K562 (cell line): ENCODE results near the gene RXYLT1. TPM values are rescaled to one million over a fixed set of nuclear protein-coding genes. Genes with fewer than 3 reads are reported as not detected.

Experiments used
- ATAC-seq: fragments of 200-7000 bp; cut with Tn5 transposase; 3 replicates; pipeline ENCODE4 v1.9.1; 2020; ENCODE audit warnings: moderate library complexity
- BruUV-seq: library from RNA; stranded (reverse); fragments of 400-500 nt; replicated peaks from 2 replicates; lab custom pipeline; 2021; lab: Mats Ljungman, UMichigan
- CTCF ChIA-PET: fragments of 300-600 bp; formaldehyde crosslinking; extraction: SDS; loops from one replicate; lab custom pipeline; 2021; ENCODE audit warnings: low intra/inter-chr PET ratio; lab: Yijun Ruan, JAX
- POLR2A ChIA-PET: fragments of 300-600, 350-650 bp; sonication (Branson Sonifier 250); formaldehyde crosslinking; extraction: SDS; loops from one replicate; lab custom pipeline; 2021; ENCODE audit warnings: antibody characterized with exemption, inconsistent platforms; lab: Yijun Ruan, JAX
- DNase-seq, 4 experiments: peaks; one replicate each; pipeline versions ENCODE4 v3.0.0 to v3.0.0-alpha.2; 2011 to 2018; ENCODE audit warnings: low spot score in 3 of 4, mixed read lengths in 3 of 4; ENCODE audit errors: extremely low read depth in 1 of 4
- FAIRE-seq: peaks from 2 replicates; lab custom pipeline; 2011; peaks lifted over from hg19 to GRCh38; lab: Jason Lieb, UNC
- H2AFZ ChIP-seq: 2 replicates; pipeline ENCODE4 v1.6.0; 2011; ENCODE audit warnings: low read depth, low read length, control low read depth, inconsistent platforms
- H3K27ac ChIP-seq: fragments of 200-600 bp; 3 replicates; pipeline ENCODE4 v1.8.0; 2011; ENCODE audit warnings: low read depth, mild to moderate bottlenecking, control low read depth, inconsistent platforms, low read length, moderate library complexity, mixed read lengths; ENCODE audit errors: extremely low read depth
- H3K27me3 ChIP-seq, 2 experiments: fragments of 300-600 bp in 1 of 2; 2 replicates in 1 of 2; 3 replicates in 1 of 2; pipeline versions ENCODE4 v1.6.0 to v1.8.0; 2011; ENCODE audit warnings: inconsistent platforms in 2 of 2, low read length in 2 of 2, mild to moderate bottlenecking in 1 of 2, mixed read lengths in 1 of 2, moderate library complexity in 1 of 2; ENCODE audit not compliant: control insufficient read depth in 2 of 2, insufficient read depth in 2 of 2
- H3K36me3 ChIP-seq: fragments of 300-600 bp; 3 replicates; pipeline ENCODE4 v1.8.0; 2011; ENCODE audit warnings: mild to moderate bottlenecking, low read length, inconsistent platforms; ENCODE audit not compliant: control insufficient read depth, insufficient read depth
- H3K4me1 ChIP-seq, 2 experiments: fragments of 200-600 bp in 1 of 2; replicated peaks in 1 of 2; 2 replicates in 1 of 2; 3 replicates in 1 of 2; pipeline versions ENCODE4 v1.5.1 to v1.8.0; 2011; ENCODE audit warnings: inconsistent platforms in 2 of 2, low read length in 2 of 2, mild to moderate bottlenecking in 1 of 2, mixed read lengths in 1 of 2, moderate library complexity in 1 of 2; ENCODE audit not compliant: control insufficient read depth in 2 of 2, insufficient read depth in 2 of 2
- H3K4me2 ChIP-seq: 2 replicates; pipeline ENCODE4 v1.6.1; 2011; ENCODE audit warnings: low read length, control low read depth, inconsistent platforms, mixed read lengths; ENCODE audit not compliant: insufficient read depth
- H3K4me3 ChIP-seq: fragments of 200-600 bp; sonication (generic), shearing (Covaris generic); 2 replicates; pipeline ENCODE4 v1.5.1; 2016; ENCODE audit warnings: control low read depth, inconsistent platforms
- H3K79me2 ChIP-seq: fragments of 200-600 bp; 3 replicates; pipeline ENCODE4 v1.8.0; 2011; ENCODE audit warnings: low read length, inconsistent platforms; ENCODE audit not compliant: control insufficient read depth, insufficient read depth
- H3K9ac ChIP-seq, 2 experiments: 2 replicates each; pipeline versions ENCODE4 v1.6.0 to v1.6.1; 2011; ENCODE audit warnings: low read depth in 2 of 2, low read length in 2 of 2, control low read depth in 1 of 2, inconsistent platforms in 1 of 2, mild to moderate bottlenecking in 1 of 2, mixed read lengths in 1 of 2; ENCODE audit not compliant: insufficient read depth in 1 of 2
- H3K9me1 ChIP-seq: one replicate; pipeline ENCODE4 v1.6.0; 2011; ENCODE audit warnings: inconsistent platforms, mild to moderate bottlenecking, low read length, moderate library complexity; ENCODE audit not compliant: control insufficient read depth, insufficient read depth
- H3K9me3 ChIP-seq: replicated peaks from 2 replicates; pipeline ENCODE4 v1.5.1; 2011; ENCODE audit warnings: low read depth, low read length, inconsistent platforms; ENCODE audit not compliant: control insufficient read depth, insufficient read depth
- H4K20me1 ChIP-seq: replicated peaks from 2 replicates; pipeline ENCODE4 v1.6.1; 2011; ENCODE audit warnings: low read length, inconsistent platforms, mixed read lengths; ENCODE audit not compliant: control insufficient read depth, insufficient read depth
- EGR1 ChIP-seq: fragments of 450-650 bp; conservative IDR thresholded peaks from 2 replicates; pipeline ENCODE4 v1.6.1; 2017; ENCODE audit warnings: mild to moderate bottlenecking
- ZNF280A ChIP-seq: fragments of 450-650 bp; IDR thresholded peaks from 2 replicates; pipeline ENCODE4 v1.6.1; 2018; ENCODE audit warnings: mild to moderate bottlenecking, low read depth; ENCODE audit not compliant: partially characterized antibody
- ZNF512 ChIP-seq: IDR thresholded peaks from 2 replicates; pipeline ENCODE4 v1.6.1; 2016; ENCODE audit warnings: missing genetic modification characterization, missing compliant biosample characterization
- WGBS: fragments of 100-300 bp; shearing (Covaris generic); methylation state at CpG from one replicate; pipeline ENCODE4 v1.1.6; 2016; ENCODE audit warnings: low coverage, mixed read lengths; ENCODE audit not compliant: insufficient coverage; ENCODE audit errors: missing lambda C conversion rate; 5-methylcytosine and 5-hydroxymethylcytosine counted together
- in situ Hi-C: fragments of 300-500 bp; cut with MboI; formaldehyde crosslinking; loops from 4 replicates; pipeline ENCODE4 v1.15.0; 2018; ENCODE audit warnings: inconsistent platforms, mixed read lengths
- intact Hi-C: fragments of 100-400 bp; cut with micrococcal nuclease; formaldehyde crosslinking; loops from 2 replicates; pipeline ENCODE4 v1.14.2; 2022
- polyA plus RNA-seq, 8 experiments: library from polyadenylated mRNA; depleted of rRNA in 4 of 8; stranded (reverse) in 5 of 8; unstranded in 3 of 8; fragments of >200 nt; fragmentation: Nextera tagmentation in 2 of 8; fragmentation: Illumina TruSeq in 1 of 8; extraction: Ambion mirVana in 2 of 8; extraction: Trizol in 1 of 8; gene quantifications; 2 replicates each; pipeline versions ENCODE4 v1.2.1 to v1.2.3, GENCODE V29; 2011 to 2014; ENCODE audit warnings: inconsistent platforms in 1 of 8, missing spikeins in 1 of 8
- total RNA-seq, 7 experiments: library from RNA; depleted of rRNA in 6 of 7; stranded (reverse); fragments of >200 nt in 6 of 7; fragmentation: Illumina TruSeq in 2 of 7; extraction: Trizol in 2 of 7; gene quantifications; 2 replicates each; pipeline versions ENCODE4 v1.2.1 to v1.2.3, GENCODE V29; 2011 to 2021; ENCODE audit warnings: low replicate concordance in 1 of 7

Gene RXYLT1
- total and polyA plus RNA-seq, 9 of the 15 experiments (the other 6 are each of a cell fraction or from before 2014, with no cell fraction given): 6.7 to 26.5 (median 20.9) TPM

GRCh38 chr12:63843254-63843720, 63.6 kb downstream of the RXYLT1 start:
- peak overlapping the region; percentile 87 for H3K4me2 ChIP-seq
- peak overlapping the region; percentile 50 for H3K4me3 ChIP-seq
- ChIA-PET CTCF (interaction anchor here (2.3 kb wide), 1 partner anchor 412 kb away, joined by 15 read pairs; no protein-coding TSS in a partner anchor), POLR2A (interaction anchor here (1.0 kb wide), 1 partner anchor 12 kb away, joined by 3 read pairs; no protein-coding TSS in a partner anchor)
- H3K9ac ChIP-seq: peak overlapping the region in 1 of 2 experiments; percentile 88; a peak in 2 of 4 replicates
- intact Hi-C loops: loop anchor here (1.0 to 10.0 kb wide), 2 partner anchors 112 to 413 kb away; no protein-coding TSS in a partner anchor
- FAIRE-seq (no peak), ATAC-seq (no peak), DNase-seq (no peak)
- peaks cover 25% of the 10 kb centered on the region in 2 experiments; a peak in 4 of 5 replicates for H3K27me3 ChIP-seq
- no peaks in the 10 kb centered on the region for H3K9me1 ChIP-seq
- H3K27ac ChIP-seq: no peak overlapping the region
- in situ Hi-C loops: loop anchor here (25.0 kb wide), 1 partner anchor 544 kb away; the partner anchor contains the start of gene C12orf56
- 16% methylated on average over 26 of the region's 28 CpGs for WGBS
- H4K20me1 ChIP-seq: no peaks in the 10 kb centered on the region
- no peaks in the 10 kb centered on the region for H3K79me2 ChIP-seq
- no TSS peak for BruUV-seq
- H3K36me3 ChIP-seq: no peaks in the 10 kb centered on the region
- H3K9me3 ChIP-seq: no peaks in the 10 kb centered on the region
- peak overlapping the region; percentile 97 for H2AFZ ChIP-seq
- TF ChIP-seq ZNF512 (tag) (0 out of 2 replicates have a peak, but pooled peaks have one; percentile 68), EGR1 (0 out of 2 replicates have a peak, but pooled peaks have one; percentile 20), ZNF280A (no peak)
- H3K4me1 ChIP-seq: peaks cover 6 to 18% of the 10 kb centered on the region in 2 experiments; a peak in 4 of 5 replicates
